Measurements from ENCODE around the gene CD2BP2. TPM values are rescaled to one million over a fixed set of nuclear protein-coding genes. Genes with fewer than 3 reads are reported as not detected.

CD2BP2 gene
- total RNA-seq, 2 experiments from 2014 or later: 43.8 to 44.5 TPM

GRCh38 chr16:30395155-30395991 lies 40.3 kb upstream of the CD2BP2 start, which contains the start of gene ZNF48:
Gene ZNF48, plus strand, starts transcription at chr16:30395420. Its CDS starts 375 bp downstream, at chr16:30395795.
- Mint-ChIP-seq H3K4me1 (ENCODE audit: low read depth) (peaks cover 37% of the 10 kb centered on the region), H3K9me3 (no peaks in the 10 kb centered on the region), H3K27me3 (no peaks in the 10 kb centered on the region), H3K27ac (peak within 1 kb of the TSS; percentile 83), H3K4me3 (peak within 1 kb of the TSS; percentile 83), H3K36me3 (ENCODE audit: low read depth) (peaks cover 28% of the 10 kb centered on the region)
- ATAC-seq (peak; percentile 61), DNase-seq (peak; percentile 49)
- POLR2A ChIA-PET: interaction anchor here (0.6 to 2.9 kb wide), 13 partner anchors 12 to 303 kb away, joined by 3 to 23 read pairs (median 5); partner anchors contain the start of genes SEPTIN1 and ZNF771
- intact Hi-C loops (cut with micrococcal nuclease): no loop called here
- CTCF ChIA-PET: interaction anchor here (0.7 to 8.1 kb wide), 8 partner anchors 9 to 233 kb away, joined by 3 to 51 read pairs (median 4); partner anchors contain the start of genes SEPTIN1 and ZNF771
- peak; percentile 32 for TF ChIP-seq CTCF (IDR thresholded peaks at IDR 0.05)

- peak overlapping the region; percentile 83 for H3K4me3 Mint-ChIP-seq
- no peaks in the 10 kb centered on the region for H3K9me3 Mint-ChIP-seq
- no peaks in the 10 kb centered on the region for H3K27me3 Mint-ChIP-seq
- peaks cover 28% of the 10 kb centered on the region for H3K36me3 Mint-ChIP-seq (ENCODE audit: low read depth)
- DNase-seq (peak; percentile 20), ATAC-seq (peak; percentile 14)
- peaks cover 31% of the 10 kb centered on the region for H3K4me1 Mint-ChIP-seq (ENCODE audit: low read depth)
- intact Hi-C loops (cut with micrococcal nuclease): no loop called here
- POLR2A ChIA-PET: interaction anchor here (0.9 to 2.9 kb wide), 11 partner anchors 11 to 257 kb away, joined by 3 to 23 read pairs (median 5); partner anchors contain the start of genes SEPTIN1 and ZNF771
- TF ChIP-seq CTCF (IDR thresholded peaks at IDR 0.05): no peak
- CTCF ChIA-PET: interaction anchor here (0.7 to 8.1 kb wide), 7 partner anchors 9 to 234 kb away, joined by 3 to 51 read pairs (median 4); partner anchors contain the start of genes SEPTIN1 and ZNF771
- peak overlapping the region; percentile 83 for H3K27ac Mint-ChIP-seq
These were observed 39.6 kb upstream of the CD2BP2 start for GRCh38 chr16:30394592-30395154.

GRCh38 chr16:30383521-30383920 lies 28.4 kb upstream of the CD2BP2 start:
- ChIA-PET CTCF (interaction anchor here (0.9 to 5.2 kb wide), 7 partner anchors 8 to 246 kb away, joined by 3 to 43 read pairs (median 5); partner anchors contain the start of genes DCTPP1, ZNF48 and ZNF771), POLR2A (interaction anchor here (1.1 to 3.6 kb wide), 8 partner anchors 12 to 231 kb away, joined by 3 to 23 read pairs (median 9); partner anchors contain the start of genes CD2BP2, TBC1D10B, ZNF48 and ZNF771)
- DNase-seq: no peak
- no peaks in the 10 kb centered on the region for H3K27me3 Mint-ChIP-seq
- peak overlapping the region; percentile 84 for H3K4me3 Mint-ChIP-seq
- peaks cover 32% of the 10 kb centered on the region for H3K4me1 Mint-ChIP-seq (ENCODE audit: low read depth)
- H3K27ac Mint-ChIP-seq: peak overlapping the region; percentile 98
- peaks cover 29% of the 10 kb centered on the region for H3K36me3 Mint-ChIP-seq (ENCODE audit: low read depth)
- TF ChIP-seq CTCF (IDR thresholded peaks at IDR 0.05): no peak
- no peaks in the 10 kb centered on the region for H3K9me3 Mint-ChIP-seq
- ATAC-seq: no peak
- intact Hi-C loops (cut with micrococcal nuclease): no loop called here

- peak; percentile 89 for DNase-seq
- peaks cover 34% of the 10 kb centered on the region for H3K36me3 Mint-ChIP-seq (ENCODE audit: low read depth)
- peaks cover 37% of the 10 kb centered on the region for H3K4me1 Mint-ChIP-seq (ENCODE audit: low read depth)
- no peaks in the 10 kb centered on the region for H3K27me3 Mint-ChIP-seq
- CTCF ChIA-PET: interaction anchor here (0.9 to 5.2 kb wide), 8 partner anchors 9 to 247 kb away, joined by 3 to 43 read pairs (median 5); partner anchors contain the start of genes CD2BP2, DCTPP1, ZNF48 and ZNF771
- POLR2A ChIA-PET: interaction anchor here (0.6 to 3.6 kb wide), 15 partner anchors 10 to 575 kb away, joined by 3 to 23 read pairs (median 3); partner anchors contain the start of genes CD2BP2, TBC1D10B, ZNF48 and ZNF771
- intact Hi-C loops (cut with micrococcal nuclease): no loop called here
- peak; percentile 40 for ATAC-seq
- H3K4me3 Mint-ChIP-seq: peak within 1 kb of the TSS; percentile 84
- H3K27ac Mint-ChIP-seq: peak within 1 kb of the TSS; percentile 98
- no peak for TF ChIP-seq CTCF (IDR thresholded peaks at IDR 0.05)
- no peaks in the 10 kb centered on the region for H3K9me3 Mint-ChIP-seq
These were observed 27.2 kb upstream of the CD2BP2 start, which contains the start of gene SEPTIN1 for GRCh38 chr16:30382111-30382881. Gene SEPTIN1, minus strand, starts transcription at chr16:30382561. Its CDS starts 19 bp downstream, at chr16:30382542.
